Endothelial cell (in vitro differentiated cells): Measurements from ENCODE around the gene ZNF827. TPM values are rescaled to one million over a fixed set of nuclear protein-coding genes. Genes with fewer than 3 reads are reported as not detected.

ENCODE experiments used
- DNase-seq: peaks from one replicate; pipeline ENCODE4 v3.0.0; 2021; ENCODE audit warnings: low spot score
- H3K27ac Mint-ChIP-seq: one replicate; pipeline ENCODE4 v1.8.0; 2021; ENCODE audit warnings: mixed read lengths, inconsistent platforms; ENCODE audit not compliant: unreplicated experiment
- H3K27me3 Mint-ChIP-seq: one replicate; pipeline ENCODE4 v1.8.0; 2021; ENCODE audit warnings: mild to moderate bottlenecking, moderate library complexity, mixed read lengths, inconsistent platforms; ENCODE audit not compliant: unreplicated experiment
- H3K36me3 Mint-ChIP-seq: one replicate; pipeline ENCODE4 v1.8.0; 2021; ENCODE audit warnings: mild to moderate bottlenecking, low read depth, mixed read lengths, inconsistent platforms; ENCODE audit not compliant: unreplicated experiment
- H3K4me1 Mint-ChIP-seq: one replicate; pipeline ENCODE4 v1.8.0; 2021; ENCODE audit warnings: mild to moderate bottlenecking, mixed read lengths, inconsistent platforms; ENCODE audit not compliant: unreplicated experiment
- H3K4me3 Mint-ChIP-seq: one replicate; pipeline ENCODE4 v1.8.0; 2021; ENCODE audit warnings: mild to moderate bottlenecking, mixed read lengths, inconsistent platforms; ENCODE audit not compliant: unreplicated experiment
- H3K9me3 Mint-ChIP-seq: one replicate; pipeline ENCODE4 v1.8.0; 2021; ENCODE audit warnings: mixed read lengths, inconsistent platforms; ENCODE audit not compliant: unreplicated experiment
- total RNA-seq: library from RNA; stranded (reverse); fragmentation: NEBNext Ultra II Directional; extraction: Animal tissue kit (Norgen Biotek cat#: 25700); gene quantifications from one replicate; pipeline ENCODE4 v1.2.1, GENCODE V29; 2021; ENCODE audit not compliant: unreplicated experiment
- TF ChIP-seq, protein P1 (sequence below): fragments of 200-600 bp; sonication (generic); IDR thresholded peaks from one replicate; pipeline ENCODE4 v1.5.0; 2021; ENCODE audit warnings: antibody characterized with exemption; ENCODE audit not compliant: unreplicated experiment

The ZNF827 gene
- total RNA-seq, 1 donor from 2014 or later = 22.8 TPM

DNA sequence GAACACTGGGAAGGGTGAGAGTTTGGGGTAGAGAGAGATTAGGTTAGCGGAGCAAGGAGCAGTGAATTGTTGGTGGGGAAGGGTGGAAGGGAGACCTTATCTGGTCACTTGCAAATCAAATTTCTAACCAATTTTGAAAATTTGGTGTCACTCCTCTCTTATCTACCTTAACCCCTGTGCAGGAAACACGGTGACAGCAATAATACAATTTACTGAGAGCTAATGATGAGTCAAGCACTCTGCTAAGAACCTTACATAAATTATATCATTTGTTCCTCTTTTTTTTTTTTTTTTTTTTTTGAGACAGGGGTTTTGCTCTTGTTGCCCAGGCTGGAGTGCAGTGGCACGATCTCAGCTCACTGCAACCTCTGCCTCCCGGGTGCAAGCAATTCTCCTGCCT is 142.3 kb downstream of the ZNF827 start:
- no peak for DNase-seq
- no peak overlapping the region for H3K27ac Mint-ChIP-seq
- H3K9me3 Mint-ChIP-seq = no peaks in the 10 kb centered on the region
- H3K4me1 Mint-ChIP-seq = peaks cover 7% of the 10 kb centered on the region
- peaks cover 5% of the 10 kb centered on the region for H3K36me3 Mint-ChIP-seq
- TF ChIP-seq, protein P1, sequence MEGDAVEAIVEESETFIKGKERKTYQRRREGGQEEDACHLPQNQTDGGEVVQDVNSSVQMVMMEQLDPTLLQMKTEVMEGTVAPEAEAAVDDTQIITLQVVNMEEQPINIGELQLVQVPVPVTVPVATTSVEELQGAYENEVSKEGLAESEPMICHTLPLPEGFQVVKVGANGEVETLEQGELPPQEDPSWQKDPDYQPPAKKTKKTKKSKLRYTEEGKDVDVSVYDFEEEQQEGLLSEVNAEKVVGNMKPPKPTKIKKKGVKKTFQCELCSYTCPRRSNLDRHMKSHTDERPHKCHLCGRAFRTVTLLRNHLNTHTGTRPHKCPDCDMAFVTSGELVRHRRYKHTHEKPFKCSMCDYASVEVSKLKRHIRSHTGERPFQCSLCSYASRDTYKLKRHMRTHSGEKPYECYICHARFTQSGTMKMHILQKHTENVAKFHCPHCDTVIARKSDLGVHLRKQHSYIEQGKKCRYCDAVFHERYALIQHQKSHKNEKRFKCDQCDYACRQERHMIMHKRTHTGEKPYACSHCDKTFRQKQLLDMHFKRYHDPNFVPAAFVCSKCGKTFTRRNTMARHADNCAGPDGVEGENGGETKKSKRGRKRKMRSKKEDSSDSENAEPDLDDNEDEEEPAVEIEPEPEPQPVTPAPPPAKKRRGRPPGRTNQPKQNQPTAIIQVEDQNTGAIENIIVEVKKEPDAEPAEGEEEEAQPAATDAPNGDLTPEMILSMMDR = no peak
- no peak overlapping the region for H3K4me3 Mint-ChIP-seq
- H3K27me3 Mint-ChIP-seq = no peaks in the 10 kb centered on the region

DNA sequence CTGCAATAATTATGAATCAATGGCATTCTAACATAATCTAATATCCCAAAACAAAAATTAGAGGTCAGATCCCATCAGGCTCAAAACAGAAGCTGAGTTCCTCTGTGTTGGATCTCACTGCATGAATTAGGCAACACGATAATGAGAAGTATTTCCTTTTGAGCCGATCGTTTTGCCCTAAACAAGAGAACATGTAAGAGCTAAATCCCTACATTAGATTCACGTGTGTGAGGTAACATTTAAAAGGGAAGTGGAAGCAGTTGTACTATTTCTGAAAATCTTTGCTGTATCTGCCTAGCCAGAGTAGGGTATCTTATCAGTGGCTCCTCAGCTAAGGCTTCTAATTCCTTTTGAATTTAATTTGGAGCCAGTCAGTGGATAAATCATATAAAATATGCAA is 143.1 kb downstream of the ZNF827 start:
- Mint-ChIP-seq H3K27me3 (no peaks in the 10 kb centered on the region), H3K9me3 (no peaks in the 10 kb centered on the region), H3K36me3 (peaks cover 5% of the 10 kb centered on the region), H3K27ac (no peak overlapping the region), H3K4me1 (peaks cover 11% of the 10 kb centered on the region), H3K4me3 (no peak overlapping the region)
- TF ChIP-seq, protein P1 = no peak
- no peak for DNase-seq

DNA sequence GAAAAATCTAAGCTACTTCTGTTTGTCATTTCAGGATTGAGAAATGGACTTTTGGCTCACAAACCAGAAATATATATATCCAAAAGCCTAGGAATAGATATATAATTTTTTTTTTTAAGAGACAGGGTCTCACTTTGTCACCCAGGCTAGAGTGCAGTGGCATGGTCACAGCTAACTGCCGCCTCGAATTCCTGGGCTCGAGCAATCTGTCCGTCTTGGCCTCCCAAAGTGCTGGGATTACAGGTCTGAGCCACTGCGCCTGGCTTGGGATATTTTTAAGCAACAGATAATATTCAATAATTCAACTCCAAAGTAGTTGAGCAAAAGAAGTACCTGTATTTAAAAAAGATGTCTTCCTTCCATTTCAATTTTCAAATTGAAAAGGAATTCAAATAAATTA is 146.2 kb downstream of the ZNF827 start:
- TF ChIP-seq, protein P1 = no peak
- H3K4me3 Mint-ChIP-seq = no peak overlapping the region
- no peaks in the 10 kb centered on the region for H3K27me3 Mint-ChIP-seq
- DNase-seq = no peak
- H3K9me3 Mint-ChIP-seq = no peaks in the 10 kb centered on the region
- H3K4me1 Mint-ChIP-seq = peaks cover 9% of the 10 kb centered on the region
- H3K27ac Mint-ChIP-seq = no peak overlapping the region
- no peaks in the 10 kb centered on the region for H3K36me3 Mint-ChIP-seq

DNA sequence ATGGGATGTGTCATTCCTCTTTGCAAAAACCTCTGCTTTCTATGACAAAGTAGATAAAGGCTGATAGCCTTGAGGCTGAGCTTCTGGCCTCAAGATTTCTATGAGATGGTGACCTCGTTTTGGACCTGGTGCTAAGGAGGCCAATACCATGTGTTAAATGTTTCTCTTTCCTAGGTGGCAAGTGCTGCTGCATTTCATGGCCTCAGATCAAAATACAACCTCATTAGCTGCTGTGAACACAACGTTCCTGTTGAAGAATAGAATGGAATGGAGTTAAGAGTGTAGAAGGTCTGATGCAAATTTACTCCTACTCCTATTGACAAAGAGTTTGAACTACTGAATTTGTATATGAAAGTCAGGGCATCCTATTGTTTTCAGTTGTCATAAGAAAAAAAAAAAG is 146.6 kb downstream of the ZNF827 start:
- no peaks in the 10 kb centered on the region for H3K36me3 Mint-ChIP-seq
- TF ChIP-seq, protein P1 = no peak
- no peak for DNase-seq
- no peaks in the 10 kb centered on the region for H3K27me3 Mint-ChIP-seq
- peaks cover 9% of the 10 kb centered on the region for H3K4me1 Mint-ChIP-seq
- H3K9me3 Mint-ChIP-seq = no peaks in the 10 kb centered on the region
- peak overlapping the region; percentile 15 for H3K27ac Mint-ChIP-seq
- H3K4me3 Mint-ChIP-seq = no peak overlapping the region

DNA sequence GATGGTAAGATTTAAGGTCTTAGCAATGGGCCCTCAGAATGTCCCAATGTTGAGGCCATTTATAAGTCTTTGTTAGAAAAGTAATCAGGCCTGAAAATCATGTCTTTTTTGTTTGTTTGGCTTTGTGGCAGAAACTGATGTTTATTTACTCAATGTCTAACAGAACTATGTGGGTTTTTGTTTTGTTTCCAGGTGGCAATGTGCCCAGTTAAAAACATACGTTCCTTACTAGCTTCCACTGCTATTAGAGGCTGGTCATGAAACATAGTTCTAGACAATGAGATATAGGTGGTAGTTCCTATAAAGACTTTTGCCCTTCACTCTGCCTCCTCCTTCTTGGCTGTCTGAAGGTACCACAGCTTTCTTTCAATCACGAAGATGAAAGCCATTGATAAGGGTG is 149.9 kb downstream of the ZNF827 start:
- H3K27me3 Mint-ChIP-seq = peaks cover 2% of the 10 kb centered on the region
- no peaks in the 10 kb centered on the region for H3K9me3 Mint-ChIP-seq
- no peak overlapping the region for H3K27ac Mint-ChIP-seq
- H3K4me3 Mint-ChIP-seq = no peak overlapping the region
- peaks cover 7% of the 10 kb centered on the region for H3K4me1 Mint-ChIP-seq
- no peak for DNase-seq
- H3K36me3 Mint-ChIP-seq = peaks cover 7% of the 10 kb centered on the region
- TF ChIP-seq, protein P1 = no peak
